Mammary epithelial cell (primary cell): ENCODE results near the gene PYGB.

Experiments used
- EZH2 ChIP-seq: IDR thresholded peaks from 2 replicates; pipeline ENCODE4 v1.6.1; 2012; ENCODE audit warnings: low read length, inconsistent platforms, borderline replicate concordance
- TF ChIP-seq, protein P1 (sequence below), 2 donors: IDR thresholded peaks in 1 of 2; conservative IDR thresholded peaks in 1 of 2; 2 replicates each; pipeline ENCODE4 v1.5.1; 2011 to 2012; ENCODE audit warnings: inconsistent platforms in 2 of 2, low read length in 2 of 2, mild to moderate bottlenecking in 2 of 2, control low read depth in 1 of 2, low read depth in 1 of 2; ENCODE audit not compliant: insufficient read depth in 1 of 2; ENCODE audit errors: extremely low read depth in 1 of 2

DNA sequence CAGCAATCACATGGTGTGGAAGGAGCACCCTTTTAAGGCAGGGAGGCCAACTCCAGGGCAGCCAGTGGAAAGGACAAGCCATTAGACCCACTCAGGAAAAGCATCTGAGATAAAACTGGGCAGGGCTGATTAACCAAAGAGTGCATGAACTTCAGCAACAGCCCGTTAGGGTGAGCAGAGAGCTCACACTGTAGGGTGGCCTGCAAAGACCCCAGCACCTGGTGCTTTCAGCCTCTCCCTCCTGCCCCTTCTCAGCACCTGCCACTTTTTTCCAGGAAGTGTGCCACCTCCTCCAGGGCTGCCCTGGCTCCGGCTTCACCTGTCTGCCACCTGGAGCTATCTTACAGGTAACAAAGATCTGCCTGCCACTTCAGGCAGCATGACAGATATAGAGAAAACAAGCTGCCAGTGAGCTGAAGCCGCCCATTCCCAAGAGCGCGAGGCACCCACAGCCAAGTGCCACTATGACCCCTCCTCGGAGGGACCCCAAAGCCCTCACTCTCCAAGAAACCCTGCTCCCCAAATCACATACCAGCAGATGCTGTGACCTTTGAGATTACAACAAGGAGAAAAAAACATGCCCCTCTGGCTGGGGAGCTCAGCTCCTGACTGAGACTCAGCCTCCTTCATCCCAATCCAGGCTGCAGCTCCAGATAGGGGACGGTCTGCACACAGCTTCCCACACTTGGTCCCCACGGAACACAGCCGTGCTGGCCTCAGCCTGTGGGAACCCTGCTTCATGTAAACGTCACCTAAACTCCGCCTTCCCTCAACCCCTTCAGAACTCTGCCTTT is 71.6 kb downstream of the PYGB start:
- TF ChIP-seq, protein P1, sequence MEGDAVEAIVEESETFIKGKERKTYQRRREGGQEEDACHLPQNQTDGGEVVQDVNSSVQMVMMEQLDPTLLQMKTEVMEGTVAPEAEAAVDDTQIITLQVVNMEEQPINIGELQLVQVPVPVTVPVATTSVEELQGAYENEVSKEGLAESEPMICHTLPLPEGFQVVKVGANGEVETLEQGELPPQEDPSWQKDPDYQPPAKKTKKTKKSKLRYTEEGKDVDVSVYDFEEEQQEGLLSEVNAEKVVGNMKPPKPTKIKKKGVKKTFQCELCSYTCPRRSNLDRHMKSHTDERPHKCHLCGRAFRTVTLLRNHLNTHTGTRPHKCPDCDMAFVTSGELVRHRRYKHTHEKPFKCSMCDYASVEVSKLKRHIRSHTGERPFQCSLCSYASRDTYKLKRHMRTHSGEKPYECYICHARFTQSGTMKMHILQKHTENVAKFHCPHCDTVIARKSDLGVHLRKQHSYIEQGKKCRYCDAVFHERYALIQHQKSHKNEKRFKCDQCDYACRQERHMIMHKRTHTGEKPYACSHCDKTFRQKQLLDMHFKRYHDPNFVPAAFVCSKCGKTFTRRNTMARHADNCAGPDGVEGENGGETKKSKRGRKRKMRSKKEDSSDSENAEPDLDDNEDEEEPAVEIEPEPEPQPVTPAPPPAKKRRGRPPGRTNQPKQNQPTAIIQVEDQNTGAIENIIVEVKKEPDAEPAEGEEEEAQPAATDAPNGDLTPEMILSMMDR (conservative IDR thresholded peaks at IDR 0.05 in 1 of 2, IDR thresholded peaks at IDR 0.05 in 1 of 2; ENCODE audit: extremely low read depth in 1 of 2, insufficient read depth in 1 of 2, low read depth in 1 of 2, low read length in 2 of 2) = no peak
- TF ChIP-seq EZH2 = no peak
